H1 (cell line): ENCODE measurements around the gene CPA1. TPM values are rescaled to one million over a fixed set of nuclear protein-coding genes. Genes with fewer than 3 reads are reported as not detected.

Experiments used
- CTCF ChIA-PET: fragments of 300-600 bp; sonication (Branson Sonifier 250); formaldehyde crosslinking; loops from one replicate; lab custom pipeline; 2021; ENCODE audit not compliant: partially characterized antibody; lab: Charles Lee
- POLR2A ChIA-PET: fragments of 300-600 bp; sonication (Branson Sonifier 250); formaldehyde crosslinking; loops from one replicate; lab custom pipeline; 2021; ENCODE audit warnings: inconsistent platforms; ENCODE audit not compliant: partially characterized antibody; lab: Charles Lee
- DNase-seq, 2 experiments: peaks; one replicate each; pipeline versions ENCODE4 v3.0.0 to v3.0.0-alpha.2; 2010 to 2022; ENCODE audit warnings: low spot score in 2 of 2, low read depth in 1 of 2, mixed read lengths in 1 of 2
- FAIRE-seq: peaks from 2 replicates; lab custom pipeline; 2011; peaks lifted over from hg19 to GRCh38; lab: Jason Lieb, UNC
- H2AFZ ChIP-seq: 2 replicates; pipeline ENCODE4 v1.8.1; 2012; ENCODE audit warnings: low read length, inconsistent platforms
- H2AK5ac ChIP-seq: 2 replicates; pipeline ENCODE4 v1.6.1; 2013; ENCODE audit warnings: low read depth, low read length
- H2BK120ac ChIP-seq: replicated peaks from 2 replicates; pipeline ENCODE3; 2013; ENCODE audit warnings: low read depth, low read length, inconsistent platforms
- H2BK12ac ChIP-seq: 2 replicates; pipeline ENCODE4 v1.6.1; 2013; ENCODE audit warnings: low read depth, low read length
- H2BK15ac ChIP-seq: 2 replicates; pipeline ENCODE4 v1.6.1; 2013; ENCODE audit warnings: low read length
- H2BK20ac ChIP-seq: 2 replicates; pipeline ENCODE4 v1.6.1; 2013; ENCODE audit warnings: low read length
- H2BK5ac ChIP-seq: 2 replicates; pipeline ENCODE4 v1.6.1; 2013; ENCODE audit warnings: low read depth, low read length
- H3K14ac ChIP-seq: 2 replicates; pipeline ENCODE4 v1.6.1; 2013; ENCODE audit warnings: inconsistent platforms; ENCODE audit not compliant: insufficient read length
- H3K18ac ChIP-seq: 2 replicates; pipeline ENCODE4 v1.6.1; 2013; ENCODE audit warnings: low read length; ENCODE audit errors: extremely low read depth
- H3K23ac ChIP-seq: 2 replicates; pipeline ENCODE4 v1.6.1; 2013; ENCODE audit warnings: inconsistent platforms; ENCODE audit not compliant: insufficient read length
- H3K23me2 ChIP-seq: 2 replicates; pipeline ENCODE4 v1.6.1; 2013; ENCODE audit warnings: low read depth, low read length
- H3K27ac ChIP-seq: 2 replicates; pipeline ENCODE4 v1.6.1; 2011; ENCODE audit warnings: low read depth, low read length, inconsistent platforms
- H3K27me3 ChIP-seq, 4 experiments: replicated peaks in 1 of 4; 1 replicate in 1 of 4; 2 replicates in 3 of 4; pipeline versions ENCODE4 v1.6.1 to v1.8.1; 2011 to 2013; ENCODE audit warnings: low read length in 3 of 4, mild to moderate bottlenecking in 3 of 4, inconsistent platforms in 2 of 4, mixed read lengths in 2 of 4, moderate library complexity in 1 of 4; ENCODE audit not compliant: control insufficient read depth in 3 of 4, insufficient read depth in 3 of 4; ENCODE audit errors: extremely low read depth in 1 of 4
- H3K36me3 ChIP-seq, 4 experiments: 2 replicates each; pipeline versions ENCODE4 v1.6.1 to v1.8.1; 2011 to 2013; ENCODE audit warnings: mild to moderate bottlenecking in 4 of 4, low read length in 3 of 4, moderate library complexity in 2 of 4, control low read depth in 1 of 4, inconsistent platforms in 1 of 4; ENCODE audit not compliant: insufficient read depth in 4 of 4, control insufficient read depth in 2 of 4
- H3K4ac ChIP-seq: replicated peaks from 2 replicates; pipeline ENCODE3; 2013; ENCODE audit warnings: low read length, low read depth, mixed read lengths, inconsistent platforms; ENCODE audit not compliant: insufficient read length
- H3K4me1 ChIP-seq, 4 experiments: replicated peaks in 1 of 4; 1 replicate in 1 of 4; 2 replicates in 3 of 4; pipeline versions ENCODE4 v1.6.1 to v1.8.1; 2011 to 2013; ENCODE audit warnings: low read length in 3 of 4, inconsistent platforms in 2 of 4, mixed read lengths in 1 of 4; ENCODE audit not compliant: insufficient read depth in 4 of 4, control insufficient read depth in 3 of 4
- H3K4me2 ChIP-seq, 2 experiments: 2 replicates each; pipeline versions ENCODE4 v1.6.1 to v1.8.1; 2011 to 2013; ENCODE audit warnings: low read depth in 2 of 2, low read length in 2 of 2, control low read depth in 1 of 2, inconsistent platforms in 1 of 2, mild to moderate bottlenecking in 1 of 2; ENCODE audit not compliant: insufficient read depth in 1 of 2
- H3K4me3 ChIP-seq, 4 experiments: fragments of 200-600, 300-600 bp in 1 of 4; sonication (generic), shearing (Covaris generic), sonication (Bioruptor Twin) in 1 of 4; 2 replicates each; pipeline versions ENCODE4 v1.5.1 to v1.8.1; 2011 to 2016; ENCODE audit warnings: low read length in 4 of 4, low read depth in 3 of 4, control low read depth in 2 of 4, inconsistent platforms in 2 of 4, mild to moderate bottlenecking in 2 of 4, mixed read lengths in 1 of 4, moderate library complexity in 1 of 4; ENCODE audit not compliant: insufficient read depth in 2 of 4; ENCODE audit errors: extremely low read depth in 1 of 4
- H3K56ac ChIP-seq: replicated peaks from 2 replicates; pipeline ENCODE3; 2013; ENCODE audit warnings: low read depth, mild to moderate bottlenecking, mixed read lengths, low read length, inconsistent platforms; ENCODE audit not compliant: insufficient read length
- H3K79me1 ChIP-seq: 2 replicates; pipeline ENCODE4 v1.6.1; 2013; ENCODE audit warnings: low read depth, low read length, control low read depth
- H3K79me2 ChIP-seq, 2 experiments: 2 replicates each; pipeline versions ENCODE4 v1.6.1 to v1.8.1; 2012 to 2013; ENCODE audit warnings: low read length in 2 of 2, mild to moderate bottlenecking in 2 of 2, inconsistent platforms in 1 of 2; ENCODE audit not compliant: insufficient read depth in 2 of 2, control insufficient read depth in 1 of 2
- H3K9ac ChIP-seq, 4 experiments: replicated peaks in 1 of 4; 1 replicate in 1 of 4; 2 replicates in 3 of 4; pipeline versions ENCODE4 v1.6.1 to v1.8.1; 2011 to 2013; ENCODE audit warnings: low read depth in 3 of 4, low read length in 3 of 4, control low read depth in 2 of 4, mild to moderate bottlenecking in 2 of 4, moderate library complexity in 2 of 4, inconsistent platforms in 1 of 4; ENCODE audit errors: extremely low read depth in 1 of 4
- H3K9me3 ChIP-seq, 2 experiments: 2 replicates each; pipeline versions ENCODE4 v1.6.1 to v1.8.1; 2012 to 2013; ENCODE audit warnings: mild to moderate bottlenecking in 2 of 2, moderate library complexity in 2 of 2, control low read depth in 1 of 2, inconsistent platforms in 1 of 2, low read depth in 1 of 2, low read length in 1 of 2, mixed read lengths in 1 of 2; ENCODE audit not compliant: insufficient read depth in 2 of 2
- H4K20me1 ChIP-seq, 2 experiments: replicated peaks in 1 of 2; 2 replicates each; pipeline versions ENCODE3 to v1.8.1; 2011 to 2013; ENCODE audit warnings: inconsistent platforms in 2 of 2, low read length in 2 of 2, mild to moderate bottlenecking in 1 of 2; ENCODE audit not compliant: insufficient read depth in 2 of 2, control insufficient read depth in 1 of 2
- H4K5ac ChIP-seq: 2 replicates; pipeline ENCODE4 v1.6.1; 2013; ENCODE audit warnings: low read length, low read depth, mixed read lengths, inconsistent platforms; ENCODE audit not compliant: insufficient read length
- H4K8ac ChIP-seq: 2 replicates; pipeline ENCODE4 v1.8.0; 2013; ENCODE audit warnings: mild to moderate bottlenecking, moderate library complexity, low read length, inconsistent platforms; ENCODE audit not compliant: insufficient read depth; ENCODE audit errors: extremely low read depth
- H4K91ac ChIP-seq: replicated peaks from 2 replicates; pipeline ENCODE3; 2013; ENCODE audit warnings: low read length, mixed read lengths, inconsistent platforms; ENCODE audit not compliant: insufficient read length
- ASH2L ChIP-seq: fragments of 200-600, 300-600 bp; sonication (generic); IDR thresholded peaks from one replicate; pipeline ENCODE4 v1.7.1; 2017; ENCODE audit warnings: low read length
- CREB1 ChIP-seq: IDR thresholded peaks from 2 replicates; pipeline ENCODE4 v1.6.1; 2012; ENCODE audit warnings: inconsistent platforms
- EP300 ChIP-seq, 2 experiments: IDR thresholded peaks; 1 replicate in 1 of 2; 2 replicates in 1 of 2; pipeline ENCODE4 v1.6.1; 2011 to 2012; ENCODE audit warnings: low read depth in 2 of 2, low read length in 2 of 2, mild to moderate bottlenecking in 2 of 2, borderline replicate concordance in 1 of 2, inconsistent platforms in 1 of 2, moderate library complexity in 1 of 2
- HDAC2 ChIP-seq, 2 experiments: fragments of 300-600 bp in 1 of 2; sonication (generic) in 1 of 2; IDR thresholded peaks; 2 replicates each; pipeline ENCODE4 v1.6.1; 2011 to 2012; ENCODE audit warnings: low read depth in 2 of 2, low read length in 2 of 2, mild to moderate bottlenecking in 2 of 2, moderate library complexity in 2 of 2, borderline replicate concordance in 1 of 2, inconsistent platforms in 1 of 2
- RBBP5 ChIP-seq: IDR thresholded peaks from 2 replicates; pipeline ENCODE4 v1.7.1; 2012; ENCODE audit warnings: low read depth, mild to moderate bottlenecking, inconsistent platforms, low read length, moderate library complexity, borderline replicate concordance
- SIRT6 ChIP-seq: IDR thresholded peaks from one replicate; pipeline ENCODE4 v1.7.1; 2012; ENCODE audit warnings: low read length, inconsistent platforms
- TAF1 ChIP-seq: IDR thresholded peaks from 2 replicates; pipeline ENCODE4 v1.6.1; 2011; ENCODE audit warnings: mild to moderate bottlenecking, low read depth, low read length
- ZNF274 ChIP-seq: IDR thresholded peaks from 2 replicates; pipeline ENCODE4 v1.7.0; 2012; ENCODE audit warnings: low read length, borderline replicate concordance; ENCODE audit errors: extremely low read depth
- WGBS, 2 experiments: shearing (Covaris generic) in 1 of 2; methylation state at CpG; one replicate each; pipeline versions ENCODE4 v1.1.6 to v1.1.7; 2013 to 2015; ENCODE audit warnings: low lambda C conversion rate in 2 of 2, mixed read lengths in 2 of 2, inconsistent platforms in 1 of 2, low coverage in 1 of 2, missing lambda C conversion rate in 1 of 2; ENCODE audit not compliant: insufficient replicate concordance in 2 of 2, insufficient coverage in 1 of 2, insufficient read length in 1 of 2; ENCODE audit errors: extremely low coverage in 1 of 2, missing lambda C conversion rate in 1 of 2; 5-methylcytosine and 5-hydroxymethylcytosine counted together
- polyA plus RNA-seq, 7 experiments: library from polyadenylated mRNA; depleted of rRNA in 3 of 7; stranded (reverse) in 5 of 7; unstranded in 2 of 7; fragments of >200 nt in 5 of 7; fragments of 200-250 nt in 2 of 7; gene quantifications; 1 replicate in 5 of 7; 2 replicates in 1 of 7; 4 replicates in 1 of 7; pipeline versions ENCODE4 v1.2.1 to v1.2.3, GENCODE V29; 2011 to 2013; ENCODE audit warnings: missing spikeins in 2 of 7, mixed read lengths in 2 of 7
- total RNA-seq: library from RNA; stranded (reverse); fragmentation: NEBNext Ultra II Directional; extraction: Animal tissue kit (Norgen Biotek cat#: 25700); gene quantifications from 2 replicates; pipeline ENCODE4 v1.2.1, GENCODE V29; 2021

The CPA1 gene
- total and polyA plus RNA-seq, 2 of the 8 experiments (the other 6 are each of a cell fraction or from before 2014, with no cell fraction given) = not detected

DNA sequence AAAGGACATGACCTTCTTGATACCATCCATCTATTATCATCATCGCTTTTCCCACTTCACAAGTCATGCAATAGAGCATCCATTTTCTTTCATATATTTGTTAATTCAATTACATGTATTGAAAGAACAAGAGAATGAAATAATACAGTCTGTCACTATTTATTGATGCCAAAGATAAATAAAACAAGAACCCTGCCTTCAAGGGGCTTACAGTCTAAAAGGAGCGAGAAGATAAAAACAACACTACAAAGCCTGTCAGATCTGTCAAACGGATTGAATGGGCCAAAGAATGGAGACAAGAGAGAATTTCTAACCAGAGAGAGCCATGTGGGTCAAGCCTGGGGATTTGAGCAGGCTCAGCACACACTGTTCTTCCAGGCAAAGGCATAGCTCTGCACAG is 19.8 kb upstream of the CPA1 start:
- Histone ChIP-seq H3K27ac (no peak overlapping the region), H4K8ac (no peak overlapping the region), H3K56ac (no peak overlapping the region), H3K4me1 (peaks cover 5 to 11% (median 10%) of the 10 kb centered on the region in 4 experiments), H3K79me2 (no peaks in the 10 kb centered on the region), H3K18ac (no peak overlapping the region), H4K91ac (no peak overlapping the region), H3K23ac (no peak overlapping the region), H4K20me1 (no peaks in the 10 kb centered on the region), H2BK5ac (no peak overlapping the region), H3K4ac (no peak overlapping the region), H2BK15ac (no peak overlapping the region), H3K79me1 (no peaks in the 10 kb centered on the region), H2BK20ac (no peak overlapping the region), H3K36me3 (no peaks in the 10 kb centered on the region), H2BK12ac (no peak overlapping the region), H2AFZ (no peak overlapping the region), H4K5ac (no peak overlapping the region), H3K9me3 (0 out of 4 replicates have a peak, but pooled peaks cover 0 to 6% of the 10 kb centered on the region in 2 experiments), H2AK5ac (no peak overlapping the region), H3K14ac (no peak overlapping the region), H2BK120ac (no peak overlapping the region), H3K4me3 (no peak overlapping the region), H3K4me2 (no peak overlapping the region), H3K23me2 (no peaks in the 10 kb centered on the region), H3K27me3 (no peaks in the 10 kb centered on the region), H3K9ac (no peak overlapping the region)
- ChIA-PET POLR2A (no interaction called here), CTCF (no interaction called here)
- WGBS, 2 experiments = 91% methylated on average over 3 of the region's 3 CpGs; no CpG with 5 or more reads in 1 of the 2 experiments
- no peak for TF ChIP-seq HDAC2 (IDR thresholded peaks at IDR 0.05; ENCODE audit: borderline replicate concordance in 1 of 2, low read depth in 2 of 2, low read length in 2 of 2)
- no peak for TF ChIP-seq TAF1
- no peak for TF ChIP-seq RBBP5
- no peak for TF ChIP-seq EP300 (IDR thresholded peaks at IDR 0.05; ENCODE audit: borderline replicate concordance in 1 of 2, low read depth in 2 of 2, low read length in 2 of 2)
- no peak for TF ChIP-seq SIRT6
- no peak for TF ChIP-seq CREB1
- TF ChIP-seq ASH2L = no peak
- TF ChIP-seq ZNF274 = no peak
- FAIRE-seq = no peak
- DNase-seq = no peak
